Loucy (cell line): ENCODE measurements around the gene MARCHF9.

Experiments used
- H2AFZ ChIP-seq: fragments of 200-600 bp; sonication (generic); 2 replicates; pipeline ENCODE4 v1.6.0; 2016; ENCODE audit warnings: antibody characterized with exemption, mild to moderate bottlenecking, low read length, moderate library complexity
- H3F3A ChIP-seq: fragments of 200-600 bp; 2 replicates; pipeline ENCODE4 v1.6.0; 2016; ENCODE audit warnings: antibody characterized with exemption, low read depth, mild to moderate bottlenecking
- H3K27me3 ChIP-seq: fragments of 200-600 bp; sonication (generic); 2 replicates; pipeline ENCODE4 v1.6.1; 2014; ENCODE audit warnings: low read length, mild to moderate bottlenecking; ENCODE audit not compliant: insufficient read depth, poor library complexity, severe bottlenecking
- H3K36me3 ChIP-seq: fragments of 200-600 bp; sonication (generic); 2 replicates; pipeline ENCODE4 v1.6.1; 2016; ENCODE audit warnings: low read length; ENCODE audit not compliant: insufficient read depth
- H3K4me1 ChIP-seq: fragments of 200-600 bp; sonication (generic); 2 replicates; pipeline ENCODE4 v1.5.1; 2014; ENCODE audit warnings: low read length, mild to moderate bottlenecking; ENCODE audit not compliant: insufficient read depth, poor library complexity, severe bottlenecking
- H3K4me2 ChIP-seq: fragments of 200-600 bp; sonication (generic); 2 replicates; pipeline ENCODE4 v1.6.0; 2014; ENCODE audit warnings: antibody characterized with exemption, low read length, low read depth, mild to moderate bottlenecking; ENCODE audit not compliant: poor library complexity, severe bottlenecking
- H3K4me3 ChIP-seq: fragments of 200-600 bp; sonication (generic); 2 replicates; pipeline ENCODE4 v1.5.1; 2014; ENCODE audit warnings: low read length, mild to moderate bottlenecking, mixed read lengths; ENCODE audit not compliant: poor library complexity, severe bottlenecking
- H3K79me2 ChIP-seq: fragments of 200-600 bp; sonication (generic); 2 replicates; pipeline ENCODE4 v1.6.1; 2014; ENCODE audit warnings: low read length; ENCODE audit not compliant: insufficient read depth
- H3K9ac ChIP-seq: fragments of 200-600 bp; sonication (generic); 2 replicates; pipeline ENCODE4 v1.6.0; 2014; ENCODE audit warnings: mild to moderate bottlenecking, low read depth, low read length, moderate library complexity; ENCODE audit not compliant: poor library complexity, severe bottlenecking
- H3K9me2 ChIP-seq: fragments of 200-600 bp; sonication (generic); replicated peaks from 2 replicates; pipeline ENCODE4 v1.6.1; 2016; ENCODE audit warnings: low read depth, low read length, mixed read lengths
- H3K9me3 ChIP-seq: fragments of 200-600 bp; sonication (generic); 2 replicates; pipeline ENCODE4 v1.6.1; 2014; ENCODE audit warnings: mild to moderate bottlenecking, antibody characterized with exemption, low read length, low read depth; ENCODE audit not compliant: insufficient read depth
- H4K20me1 ChIP-seq: fragments of 200-600 bp; sonication (generic); 2 replicates; pipeline ENCODE4 v1.6.0; 2014; ENCODE audit warnings: antibody characterized with exemption, low read length, mild to moderate bottlenecking; ENCODE audit not compliant: insufficient read depth, poor library complexity, severe bottlenecking
- CTCF ChIP-seq: fragments of 200-600 bp; sonication (generic); conservative IDR thresholded peaks from 2 replicates; pipeline ENCODE4 v1.5.1; 2014; ENCODE audit warnings: mild to moderate bottlenecking, antibody characterized with exemption, low read length
- EZH2phosphoT487 ChIP-seq: fragments of 200-600 bp; IDR thresholded peaks from 2 replicates; pipeline ENCODE4 v1.6.1; 2018; ENCODE audit warnings: antibody characterized with exemption, mild to moderate bottlenecking, moderate library complexity, borderline replicate concordance

Gene MARCHF9

GRCh38 chr12:57726884-57727757, 27.8 kb upstream of the MARCHF9 start:
- Histone ChIP-seq H3K27me3 (no peaks in the 10 kb centered on the region), H3K36me3 (peaks cover 50% of the 10 kb centered on the region; the same call in 1 of the 2 replicates), H3F3A (no peaks in the 10 kb centered on the region), H3K9ac (no peak overlapping the region), H3K9me3 (no peaks in the 10 kb centered on the region), H3K4me1 (no peaks in the 10 kb centered on the region), H3K79me2 (no peaks in the 10 kb centered on the region), H3K4me2 (no peak overlapping the region), H2AFZ (no peak overlapping the region), H3K9me2 (no peaks in the 10 kb centered on the region), H4K20me1 (no peaks in the 10 kb centered on the region), H3K4me3 (no peak overlapping the region)
- TF ChIP-seq CTCF, result no peak
- TF ChIP-seq EZH2phosphoT487, result no peak

- Histone ChIP-seq H3K4me2 (no peak overlapping the region), H3K4me3 (no peak overlapping the region), H3K9me3 (no peaks in the 10 kb centered on the region), H3F3A (no peaks in the 10 kb centered on the region), H3K4me1 (no peaks in the 10 kb centered on the region), H3K36me3 (peaks cover 58% of the 10 kb centered on the region; the same call in 1 of the 2 replicates), H2AFZ (no peak overlapping the region), H3K27me3 (no peaks in the 10 kb centered on the region), H4K20me1 (no peaks in the 10 kb centered on the region), H3K9me2 (no peaks in the 10 kb centered on the region), H3K79me2 (no peaks in the 10 kb centered on the region), H3K9ac (no peak overlapping the region)
- TF ChIP-seq EZH2phosphoT487, result no peak
Observed at GRCh38 chr12:57727758-57728395, 27.0 kb upstream of the MARCHF9 start.

- no peaks in the 10 kb centered on the region for H3K9me3 ChIP-seq
- no peak overlapping the region for H3K4me2 ChIP-seq
- H4K20me1 ChIP-seq, result no peaks in the 10 kb centered on the region
- TF ChIP-seq EZH2phosphoT487, result no peak
- no peak for TF ChIP-seq CTCF
- no peaks in the 10 kb centered on the region for H3K4me1 ChIP-seq
- H2AFZ ChIP-seq, result no peak overlapping the region
- H3K4me3 ChIP-seq, result no peak overlapping the region
- no peaks in the 10 kb centered on the region for H3K9me2 ChIP-seq
- H3K27me3 ChIP-seq, result no peaks in the 10 kb centered on the region
- H3F3A ChIP-seq, result no peaks in the 10 kb centered on the region
- peaks cover 73% of the 10 kb centered on the region; the same call in 1 of the 2 replicates for H3K36me3 ChIP-seq
- H3K9ac ChIP-seq, result no peak overlapping the region
- H3K79me2 ChIP-seq, result no peaks in the 10 kb centered on the region
Observed at GRCh38 chr12:57729321-57729844, 25.5 kb upstream of the MARCHF9 start.
